BLaER1 (cell line): ENCODE data around the gene C1orf210.

ENCODE experiments used
- H3K27ac ChIP-seq: shearing (Covaris generic); formaldehyde crosslinking; 2 replicates; pipeline ENCODE4 v1.8.1; 2022
- H3K27me3 ChIP-seq: shearing (Covaris generic); formaldehyde crosslinking; 2 replicates; pipeline ENCODE4 v1.8.1; 2022
- H3K36me3 ChIP-seq: shearing (Covaris generic); formaldehyde crosslinking; 2 replicates; pipeline ENCODE4 v1.8.1; 2022
- H3K4me1 ChIP-seq: shearing (Covaris generic); formaldehyde crosslinking; 2 replicates; pipeline ENCODE4 v1.8.1; 2022
- H3K4me2 ChIP-seq: shearing (Covaris generic); formaldehyde crosslinking; 2 replicates; pipeline ENCODE4 v1.8.1; 2022
- H3K4me3 ChIP-seq: shearing (Covaris generic); formaldehyde crosslinking; 2 replicates; pipeline ENCODE4 v1.8.1; 2022
- H3K9ac ChIP-seq: shearing (Covaris generic); formaldehyde crosslinking; 2 replicates; pipeline ENCODE4 v1.8.1; 2022
- H3K9me3 ChIP-seq: shearing (Covaris generic); formaldehyde crosslinking; 2 replicates; pipeline ENCODE4 v1.8.1; 2022
- H4K20me1 ChIP-seq: shearing (Covaris generic); formaldehyde crosslinking; 2 replicates; pipeline ENCODE4 v1.8.1; 2022
- Cebpa-rat ChIP-seq: shearing (Covaris generic); IDR thresholded peaks from 2 replicates; pipeline ENCODE4 v1.8.1; 2022

C1orf210 gene

DNA sequence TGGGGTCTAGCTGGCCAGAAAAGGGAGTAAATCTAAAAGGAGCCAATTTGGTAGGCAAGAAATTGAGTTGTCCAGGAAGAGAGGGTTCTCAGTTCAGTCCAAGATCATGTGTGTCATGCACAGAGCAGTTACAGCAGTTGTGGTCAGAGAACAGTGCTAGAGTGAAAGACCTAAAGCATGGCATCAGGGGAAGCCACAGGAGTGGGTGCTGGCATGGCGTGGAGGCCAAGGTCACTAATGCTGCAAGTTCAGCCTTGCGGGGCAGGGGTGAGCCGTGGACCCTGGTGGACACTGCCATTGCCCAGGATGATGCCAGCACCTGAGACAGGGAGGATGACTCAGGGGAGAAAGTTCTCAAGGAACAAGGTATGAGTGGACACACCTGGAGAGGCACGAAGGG is 32.2 kb downstream of the C1orf210 start:
- H3K4me1 ChIP-seq, result no peaks in the 10 kb centered on the region
- no peak overlapping the region for H3K4me3 ChIP-seq
- no peaks in the 10 kb centered on the region for H4K20me1 ChIP-seq
- no peaks in the 10 kb centered on the region for H3K36me3 ChIP-seq
- TF ChIP-seq Cebpa-rat, result no peak
- no peak overlapping the region for H3K9ac ChIP-seq
- no peak overlapping the region for H3K4me2 ChIP-seq
- no peaks in the 10 kb centered on the region for H3K27me3 ChIP-seq
- peaks cover 38% of the 10 kb centered on the region for H3K9me3 ChIP-seq
- H3K27ac ChIP-seq, result no peak overlapping the region

DNA sequence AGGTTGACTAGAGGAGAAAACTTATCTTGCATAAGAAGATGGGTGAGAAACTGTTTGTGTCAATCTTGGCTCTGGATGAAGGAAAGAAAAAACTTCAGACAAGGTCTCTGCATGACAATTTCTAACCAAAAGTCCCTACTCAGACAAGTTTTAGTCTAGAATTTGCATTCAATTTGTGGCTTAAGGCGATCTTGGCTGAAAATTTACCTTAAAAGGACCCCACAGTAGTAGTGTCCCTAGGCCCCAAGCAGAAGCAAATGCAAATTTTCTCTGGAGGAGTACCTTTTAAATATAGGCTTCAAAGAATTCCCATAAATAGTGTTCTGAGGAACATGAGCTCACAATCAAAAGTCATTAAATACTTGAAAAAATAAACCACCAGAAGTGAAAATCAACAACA is 33.2 kb downstream of the C1orf210 start:
- no peak for TF ChIP-seq Cebpa-rat
- H3K9me3 ChIP-seq, result peaks cover 38% of the 10 kb centered on the region

DNA sequence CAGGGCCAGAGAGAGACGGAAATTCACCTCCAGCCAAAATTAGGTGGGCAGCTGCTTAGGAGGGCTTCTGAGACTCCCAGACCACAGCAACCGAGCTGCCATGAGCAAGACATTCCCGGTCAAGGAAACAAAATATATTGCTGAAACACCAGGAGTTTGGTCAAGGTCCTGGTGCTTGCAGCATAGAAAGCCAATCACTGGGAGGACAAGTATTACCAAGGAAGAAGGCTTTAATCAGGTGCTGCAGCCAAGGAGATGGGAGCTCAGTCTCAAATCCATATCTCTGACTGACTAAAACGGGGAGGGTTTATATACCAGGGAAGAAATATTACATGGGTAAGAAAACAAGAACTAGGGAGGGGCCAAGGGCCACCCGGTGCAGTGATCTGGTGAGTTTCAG is 34.4 kb downstream of the C1orf210 start:
- H3K27ac ChIP-seq, result no peak overlapping the region
- no peaks in the 10 kb centered on the region for H3K27me3 ChIP-seq
- TF ChIP-seq Cebpa-rat, result no peak
- no peaks in the 10 kb centered on the region for H3K36me3 ChIP-seq
- H3K4me1 ChIP-seq, result no peaks in the 10 kb centered on the region
- H3K4me3 ChIP-seq, result no peak overlapping the region
- no peak overlapping the region for H3K4me2 ChIP-seq
- H3K9me3 ChIP-seq, result peaks cover 49% of the 10 kb centered on the region
- no peaks in the 10 kb centered on the region for H4K20me1 ChIP-seq
- H3K9ac ChIP-seq, result no peak overlapping the region

More for the DNA sequence above, 33.2 kb downstream of the C1orf210 start:
- Histone ChIP-seq H3K9ac (no peak overlapping the region), H3K27me3 (no peaks in the 10 kb centered on the region), H3K27ac (no peak overlapping the region), H3K4me3 (no peak overlapping the region), H3K4me1 (no peaks in the 10 kb centered on the region), H3K36me3 (no peaks in the 10 kb centered on the region), H4K20me1 (no peaks in the 10 kb centered on the region), H3K4me2 (no peak overlapping the region)

DNA sequence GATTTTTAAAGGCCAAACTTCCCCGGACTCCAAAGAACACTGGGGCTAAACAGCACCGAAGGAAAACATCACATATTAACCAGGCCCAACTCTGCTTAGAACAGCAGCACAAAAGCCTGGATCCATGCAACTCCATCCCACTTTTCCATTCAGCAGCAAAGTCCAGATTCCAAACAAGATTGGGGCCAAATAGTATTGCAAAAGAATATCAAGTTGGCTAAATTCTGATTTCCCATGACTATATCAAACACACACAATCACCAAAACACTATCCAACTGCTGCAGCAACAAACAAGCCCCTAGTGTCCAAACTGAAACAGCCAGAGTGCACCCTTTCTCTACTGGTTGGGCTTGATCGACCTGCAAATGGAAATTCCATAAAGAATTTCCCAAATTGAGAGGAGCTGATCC is 35.0 kb downstream of the C1orf210 start:
- H3K9ac ChIP-seq, result no peak overlapping the region
- H3K4me2 ChIP-seq, result no peak overlapping the region
- H3K27me3 ChIP-seq, result no peaks in the 10 kb centered on the region
- H3K36me3 ChIP-seq, result no peaks in the 10 kb centered on the region
- no peak overlapping the region for H3K27ac ChIP-seq
- H4K20me1 ChIP-seq, result no peaks in the 10 kb centered on the region
- H3K9me3 ChIP-seq, result peaks cover 54% of the 10 kb centered on the region
- no peak for TF ChIP-seq Cebpa-rat
- no peaks in the 10 kb centered on the region for H3K4me1 ChIP-seq
- H3K4me3 ChIP-seq, result no peak overlapping the region

DNA sequence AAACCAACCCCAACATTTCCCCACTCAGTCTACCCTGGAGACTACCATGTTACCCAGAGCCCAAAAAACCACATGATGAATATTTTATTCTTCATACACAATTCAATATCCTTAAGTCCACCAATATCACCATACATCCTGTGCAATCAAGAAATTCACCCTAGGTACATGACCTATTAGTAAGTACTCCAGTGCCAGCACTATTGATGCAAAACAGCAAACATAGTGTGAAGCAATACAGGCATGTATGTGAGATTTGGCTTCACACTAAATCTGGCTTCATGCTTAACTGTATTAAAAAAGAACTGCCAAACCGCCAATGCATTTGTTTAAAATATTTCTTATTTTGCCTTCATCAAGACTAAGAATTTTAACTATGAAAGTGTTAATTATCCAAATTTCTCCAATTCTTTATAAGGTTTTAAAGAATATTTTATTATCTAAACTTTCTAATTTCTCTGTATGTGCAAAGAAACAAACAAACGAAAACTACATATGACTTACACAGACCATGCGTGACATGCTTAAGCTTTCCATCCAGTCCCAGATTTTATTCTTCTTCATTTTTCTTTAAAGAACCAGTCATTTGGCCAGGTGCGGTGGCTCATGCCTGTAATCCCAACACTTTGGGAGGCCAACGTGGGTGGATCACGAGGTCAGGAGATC is 38.0 kb downstream of the C1orf210 start:
- no peak overlapping the region for H3K9ac ChIP-seq
- no peak overlapping the region for H3K4me3 ChIP-seq
- H3K4me1 ChIP-seq, result no peaks in the 10 kb centered on the region
- H3K27ac ChIP-seq, result no peak overlapping the region
- peaks cover 63% of the 10 kb centered on the region for H3K9me3 ChIP-seq
- H3K36me3 ChIP-seq, result no peaks in the 10 kb centered on the region
- TF ChIP-seq Cebpa-rat, result no peak
- no peaks in the 10 kb centered on the region for H4K20me1 ChIP-seq
- H3K27me3 ChIP-seq, result no peaks in the 10 kb centered on the region
- no peak overlapping the region for H3K4me2 ChIP-seq

DNA sequence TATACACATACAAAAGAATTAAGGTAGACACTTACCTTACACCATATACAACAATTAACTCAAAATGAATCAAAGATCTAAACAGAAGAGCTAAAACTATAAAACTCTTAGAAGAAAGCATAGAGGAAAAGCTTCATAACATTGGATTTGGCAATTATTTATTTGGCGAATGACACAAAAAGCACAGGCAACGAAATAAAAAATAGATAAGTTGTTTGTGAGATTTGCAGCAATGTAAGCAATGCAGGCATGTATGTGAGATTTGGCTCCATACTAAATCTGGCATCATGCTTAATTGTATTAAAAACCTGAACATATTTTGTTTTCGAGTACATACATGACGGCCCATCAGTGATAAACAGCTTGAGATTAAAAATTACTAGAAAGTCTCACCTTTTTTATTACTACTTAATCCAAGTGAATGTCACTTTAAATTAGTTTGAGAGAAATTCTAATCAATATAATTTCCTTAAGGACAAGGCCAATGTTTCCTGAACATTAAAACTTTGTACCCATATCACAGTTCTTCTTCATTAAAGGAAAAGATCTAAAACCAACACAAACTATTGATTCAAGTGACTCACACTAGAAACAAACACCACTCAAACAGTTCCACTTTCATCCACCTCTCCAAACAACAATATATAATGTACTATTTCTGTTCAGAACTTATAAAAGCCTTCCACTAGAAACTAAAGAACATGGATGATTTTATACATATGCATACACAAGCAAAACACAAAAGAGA is 38.7 kb downstream of the C1orf210 start:
- H3K9me3 ChIP-seq, result peaks cover 63% of the 10 kb centered on the region
- H3K4me3 ChIP-seq, result no peak overlapping the region
- H3K4me1 ChIP-seq, result no peaks in the 10 kb centered on the region

DNA sequence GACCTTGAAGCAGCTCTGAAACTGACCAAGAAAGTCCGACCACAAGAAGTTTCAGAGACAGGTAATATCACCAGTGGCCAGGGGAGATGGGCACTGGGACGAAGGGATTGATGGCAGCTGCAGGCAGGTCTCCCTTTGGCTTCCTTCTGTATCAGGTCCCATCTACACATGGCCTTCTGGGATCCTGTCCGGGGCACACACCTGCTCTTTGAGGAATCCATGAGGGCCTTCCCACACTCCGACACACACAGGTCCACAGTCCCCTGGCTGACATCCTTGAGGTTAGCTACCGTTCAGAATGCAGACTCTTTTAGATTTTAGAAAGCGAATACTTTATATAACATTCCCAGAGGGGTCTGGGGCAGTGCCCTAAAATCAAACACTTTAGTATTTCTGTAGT is 42.1 kb downstream of the C1orf210 start:
- Histone ChIP-seq H3K4me1 (peaks cover 26% of the 10 kb centered on the region), H4K20me1 (no peaks in the 10 kb centered on the region), H3K4me3 (no peak overlapping the region), H3K27ac (no peak overlapping the region), H3K4me2 (no peak overlapping the region), H3K36me3 (no peaks in the 10 kb centered on the region), H3K9ac (no peak overlapping the region), H3K27me3 (no peaks in the 10 kb centered on the region), H3K9me3 (peaks cover 44% of the 10 kb centered on the region)
- no peak for TF ChIP-seq Cebpa-rat

More for the DNA sequence above, 38.7 kb downstream of the C1orf210 start:
- no peaks in the 10 kb centered on the region for H3K36me3 ChIP-seq
- H3K4me2 ChIP-seq, result no peak overlapping the region
- no peaks in the 10 kb centered on the region for H3K27me3 ChIP-seq
- no peaks in the 10 kb centered on the region for H4K20me1 ChIP-seq
- no peak overlapping the region for H3K9ac ChIP-seq
- TF ChIP-seq Cebpa-rat, result no peak
- H3K27ac ChIP-seq, result no peak overlapping the region

DNA sequence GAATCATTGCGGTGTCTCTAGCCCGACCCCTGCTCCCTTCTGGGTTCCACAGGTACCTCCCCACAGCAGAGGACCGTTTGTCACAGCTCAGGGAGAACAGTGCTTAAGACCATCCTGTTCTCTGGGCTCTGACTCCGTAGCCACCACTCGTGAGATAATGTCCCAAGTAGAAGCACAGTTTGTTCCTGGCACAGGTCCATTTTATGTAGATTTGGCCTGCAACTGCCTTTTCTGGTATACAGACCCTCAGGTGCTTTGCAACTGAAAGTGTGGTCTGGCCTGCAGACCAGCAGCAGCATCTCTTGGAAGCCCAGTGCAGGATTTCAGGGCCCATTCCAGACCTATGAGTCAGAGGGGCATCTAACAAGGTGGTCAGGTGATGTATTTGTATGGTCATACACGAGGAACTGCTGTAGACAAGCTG is 44.0 kb downstream of the C1orf210 start:
- Histone ChIP-seq H3K4me3 (no peak overlapping the region), H4K20me1 (no peaks in the 10 kb centered on the region), H3K9me3 (peaks cover 25% of the 10 kb centered on the region), H3K27ac (no peak overlapping the region), H3K4me2 (no peak overlapping the region), H3K36me3 (no peaks in the 10 kb centered on the region), H3K4me1 (peaks cover 37% of the 10 kb centered on the region), H3K27me3 (no peaks in the 10 kb centered on the region), H3K9ac (no peak overlapping the region)
- TF ChIP-seq Cebpa-rat, result no peak

DNA sequence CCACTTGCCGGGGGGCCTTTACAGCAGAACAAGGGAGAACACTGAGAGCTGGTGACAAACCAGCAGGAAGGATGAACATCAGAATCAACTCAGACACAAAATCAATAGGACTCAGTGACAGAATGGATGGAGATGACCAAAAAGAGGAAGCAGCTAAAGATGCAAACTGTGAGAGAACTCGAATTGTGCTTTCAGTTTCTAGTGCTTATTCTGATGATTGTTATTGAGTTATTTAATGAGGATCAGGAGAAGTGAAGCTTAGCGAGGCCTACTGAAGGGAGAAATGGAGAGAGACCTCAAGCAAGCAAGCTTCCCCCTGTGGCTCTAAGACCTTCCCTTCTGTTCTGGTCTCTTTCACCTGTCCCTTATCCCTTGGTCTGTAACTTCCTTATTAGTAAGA is 45.9 kb downstream of the C1orf210 start:
- Histone ChIP-seq H3K27ac (peak overlapping the region; percentile 54), H3K36me3 (no peaks in the 10 kb centered on the region), H4K20me1 (no peaks in the 10 kb centered on the region), H3K27me3 (no peaks in the 10 kb centered on the region), H3K4me2 (peak overlapping the region; percentile 75), H3K9ac (no peak overlapping the region), H3K4me1 (peaks cover 37% of the 10 kb centered on the region), H3K9me3 (peaks cover 7% of the 10 kb centered on the region), H3K4me3 (peak overlapping the region; percentile 6; the same call in 1 of the 2 replicates)
- no peak for TF ChIP-seq Cebpa-rat

DNA sequence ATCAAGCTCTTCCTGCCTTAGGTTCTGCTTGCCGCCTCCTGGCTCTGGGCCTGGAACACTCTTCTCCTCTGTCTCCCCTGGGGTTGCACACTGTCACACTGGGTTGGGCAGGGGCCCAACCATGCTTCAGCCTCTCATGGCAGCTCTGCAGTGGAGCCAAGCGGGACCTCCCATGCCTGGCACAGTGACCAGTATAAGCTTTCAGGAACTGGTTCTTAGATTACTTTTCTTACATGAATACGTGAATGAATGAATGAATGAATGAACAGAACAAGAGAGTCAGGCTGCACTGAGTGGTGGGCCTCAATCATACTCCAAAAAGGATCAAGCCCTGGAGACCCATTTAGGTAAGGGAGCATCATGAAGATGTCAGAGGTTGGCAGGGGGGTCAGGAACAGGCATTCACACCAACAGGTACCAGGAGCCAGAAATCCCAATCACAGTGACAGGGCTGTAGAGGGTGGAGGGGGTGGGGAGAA is 46.4 kb downstream of the C1orf210 start:
- peak overlapping the region; percentile 6; the same call in 1 of the 2 replicates for H3K4me3 ChIP-seq
- H3K4me2 ChIP-seq, result peak overlapping the region; percentile 75
- H3K4me1 ChIP-seq, result peaks cover 37% of the 10 kb centered on the region
- no peak for TF ChIP-seq Cebpa-rat
- H3K27me3 ChIP-seq, result no peaks in the 10 kb centered on the region
- H4K20me1 ChIP-seq, result no peaks in the 10 kb centered on the region
- no peaks in the 10 kb centered on the region for H3K36me3 ChIP-seq
- H3K9me3 ChIP-seq, result peaks cover 7% of the 10 kb centered on the region; the same call in 1 of the 2 replicates
- H3K9ac ChIP-seq, result no peak overlapping the region
- peak overlapping the region; percentile 54 for H3K27ac ChIP-seq
